ENCODE data around the gene RASA4B. TPM values are rescaled to one million over a fixed set of nuclear protein-coding genes. Genes with fewer than 3 reads are reported as not detected.

Gene RASA4B
- total and polyA plus RNA-seq, 9 of the 15 experiments (the other 6 are each of a cell fraction or from before 2014, with no cell fraction given): 0.01 to 2.9 (median 1.5) TPM; not detected in 1

- no peak for TF ChIP-seq GABPB2 (CRISPR knock-in tag; conservative IDR thresholded peaks at IDR 0.05)
- 0 out of 2 replicates have a peak, but pooled peaks have one; percentile 27 for TF ChIP-seq FOXP4 (CRISPR knock-in tag; IDR thresholded peaks at IDR 0.05; ENCODE audit: borderline replicate concordance)
- TF ChIP-seq THRA (IDR thresholded peaks at IDR 0.05): no peak
- no peak for TF ChIP-seq CBX5 (IDR thresholded peaks at IDR 0.05; ENCODE audit: borderline replicate concordance, low read depth)
- TF ChIP-seq GTF2F1 (IDR thresholded peaks at IDR 0.05; ENCODE audit: low read depth, low read length): 0 out of 2 replicates have a peak, but pooled peaks have one; percentile 23
- TF ChIP-seq SNIP1 (IDR thresholded peaks at IDR 0.05; ENCODE audit: low read depth): no peak
- TF ChIP-seq SREBF2 (CRISPR knock-in tag; IDR thresholded peaks at IDR 0.05): no peak
- TF ChIP-seq, protein P1, sequence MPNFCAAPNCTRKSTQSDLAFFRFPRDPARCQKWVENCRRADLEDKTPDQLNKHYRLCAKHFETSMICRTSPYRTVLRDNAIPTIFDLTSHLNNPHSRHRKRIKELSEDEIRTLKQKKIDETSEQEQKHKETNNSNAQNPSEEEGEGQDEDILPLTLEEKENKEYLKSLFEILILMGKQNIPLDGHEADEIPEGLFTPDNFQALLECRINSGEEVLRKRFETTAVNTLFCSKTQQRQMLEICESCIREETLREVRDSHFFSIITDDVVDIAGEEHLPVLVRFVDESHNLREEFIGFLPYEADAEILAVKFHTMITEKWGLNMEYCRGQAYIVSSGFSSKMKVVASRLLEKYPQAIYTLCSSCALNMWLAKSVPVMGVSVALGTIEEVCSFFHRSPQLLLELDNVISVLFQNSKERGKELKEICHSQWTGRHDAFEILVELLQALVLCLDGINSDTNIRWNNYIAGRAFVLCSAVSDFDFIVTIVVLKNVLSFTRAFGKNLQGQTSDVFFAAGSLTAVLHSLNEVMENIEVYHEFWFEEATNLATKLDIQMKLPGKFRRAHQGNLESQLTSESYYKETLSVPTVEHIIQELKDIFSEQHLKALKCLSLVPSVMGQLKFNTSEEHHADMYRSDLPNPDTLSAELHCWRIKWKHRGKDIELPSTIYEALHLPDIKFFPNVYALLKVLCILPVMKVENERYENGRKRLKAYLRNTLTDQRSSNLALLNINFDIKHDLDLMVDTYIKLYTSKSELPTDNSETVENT (CRISPR knock-in tag; IDR thresholded peaks at IDR 0.05): no peak
- no peak for TF ChIP-seq FOS (IDR thresholded peaks at IDR 0.05; ENCODE audit: extremely low read depth, insufficient read length)
- 0 out of 4 replicates have a peak, but pooled peaks of 1 of the 2 experiments have one; percentile 85 for TF ChIP-seq BCLAF1 (IDR thresholded peaks at IDR 0.05; ENCODE audit: borderline replicate concordance in 1 of 2, control insufficient read depth in 1 of 2, low read depth in 2 of 2, low read length in 1 of 2)
- TF ChIP-seq ZNF12 (CRISPR knock-in tag; IDR thresholded peaks at IDR 0.05): no peak; the same call in 1 of the 2 replicates
- TF ChIP-seq PHB (CRISPR knock-in tag; IDR thresholded peaks at IDR 0.05): no peak
- TF ChIP-seq, protein P2, sequence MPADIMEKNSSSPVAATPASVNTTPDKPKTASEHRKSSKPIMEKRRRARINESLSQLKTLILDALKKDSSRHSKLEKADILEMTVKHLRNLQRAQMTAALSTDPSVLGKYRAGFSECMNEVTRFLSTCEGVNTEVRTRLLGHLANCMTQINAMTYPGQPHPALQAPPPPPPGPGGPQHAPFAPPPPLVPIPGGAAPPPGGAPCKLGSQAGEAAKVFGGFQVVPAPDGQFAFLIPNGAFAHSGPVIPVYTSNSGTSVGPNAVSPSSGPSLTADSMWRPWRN (IDR thresholded peaks at IDR 0.05; ENCODE audit: low read depth): no peak
- no peak for TF ChIP-seq ZNF699 (CRISPR knock-in tag; IDR thresholded peaks at IDR 0.05; ENCODE audit: insufficient replicate concordance)
- TF ChIP-seq ESRRA (IDR thresholded peaks at IDR 0.05; ENCODE audit: borderline replicate concordance, low read depth): peak; percentile 74; the same call in 1 of the 2 replicates
- no peak for TF ChIP-seq RCOR1 (IDR thresholded peaks at IDR 0.05; ENCODE audit: borderline replicate concordance in 1 of 2, low read depth in 2 of 2, low read length in 2 of 2)
- TF ChIP-seq PHB2 (IDR thresholded peaks at IDR 0.05; ENCODE audit: low read depth): no peak
- TF ChIP-seq SMAD1 (IDR thresholded peaks at IDR 0.05; ENCODE audit: low read depth, low read length, partially characterized antibody): no peak
Measured at GRCh38 chr7:102464577-102465280, 52.8 kb downstream of the RASA4B start, which contains the start of the genes ALKBH4 and LRWD1 (continued).
